HEK293 (cell line): ENCODE measurements around the gene KCNQ1.

Source experiments
- BCL11A ChIP-seq: fragments of 450-650 bp; formaldehyde crosslinking; IDR thresholded peaks from 2 replicates; pipeline ENCODE4 v1.5.1; 2016; ENCODE audit warnings: low read depth, missing biosample characterization, missing genetic modification characterization
- SCRT2 ChIP-seq: fragments of 450-650 bp; formaldehyde crosslinking; IDR thresholded peaks from 2 replicates; pipeline ENCODE4 v1.5.1; 2016; ENCODE audit warnings: missing biosample characterization, missing genetic modification characterization
- ZFP41 ChIP-seq: fragments of 450-650 bp; formaldehyde crosslinking; IDR thresholded peaks from 2 replicates; pipeline ENCODE4 v1.5.1; 2016; ENCODE audit warnings: missing biosample characterization, missing genetic modification characterization, borderline replicate concordance
- ZNF335 ChIP-seq: fragments of 450-650 bp; formaldehyde crosslinking; conservative IDR thresholded peaks from 2 replicates; pipeline ENCODE4 v1.5.1; 2016; ENCODE audit warnings: missing biosample characterization, missing genetic modification characterization
- ZNF571 ChIP-seq: fragments of 450-650 bp; formaldehyde crosslinking; IDR thresholded peaks from 2 replicates; pipeline ENCODE4 v1.5.0; 2017; ENCODE audit warnings: missing biosample characterization, missing genetic modification characterization
- TF ChIP-seq, protein P1 (sequence below): fragments of 450-650 bp; formaldehyde crosslinking; IDR thresholded peaks from 2 replicates; pipeline ENCODE4 v1.5.1; 2016; ENCODE audit warnings: missing biosample characterization, missing genetic modification characterization
- TF ChIP-seq, protein P2 (sequence below): fragments of 450-650 bp; formaldehyde crosslinking; IDR thresholded peaks from 2 replicates; pipeline ENCODE4 v1.5.0; 2017; ENCODE audit warnings: missing biosample characterization, missing genetic modification characterization, borderline replicate concordance
- TF ChIP-seq, protein P3 (sequence below): fragments of 450-650 bp; formaldehyde crosslinking; IDR thresholded peaks from 2 replicates; pipeline ENCODE4 v1.5.1; 2016; ENCODE audit warnings: missing biosample characterization, missing genetic modification characterization
- TF ChIP-seq, protein P4 (sequence below): fragments of 450-650 bp; formaldehyde crosslinking; IDR thresholded peaks from 2 replicates; pipeline ENCODE4 v1.5.1; 2016; ENCODE audit warnings: missing biosample characterization, missing genetic modification characterization, low read depth

DNA sequence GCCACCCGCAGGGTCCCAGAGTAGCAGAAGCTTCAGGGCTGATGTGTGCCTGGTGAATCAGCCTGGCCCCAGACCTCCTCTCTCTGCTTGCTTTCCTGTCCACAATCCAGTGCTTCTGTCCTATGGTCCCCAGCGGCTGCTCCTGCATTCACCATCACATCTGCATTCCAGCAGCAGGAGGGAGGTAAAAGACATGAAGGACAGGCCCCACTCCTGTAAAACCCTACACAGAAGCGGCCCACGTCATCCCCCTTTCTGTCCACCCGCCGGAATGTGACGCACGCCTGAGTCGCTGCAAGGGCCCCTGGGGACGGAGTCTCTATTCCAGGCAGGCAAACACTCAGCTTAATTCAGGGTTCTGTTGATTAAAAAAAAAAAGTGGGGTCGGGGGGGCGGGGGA lies 382.4 kb downstream of the KCNQ1 start:
- TF ChIP-seq, protein P1, sequence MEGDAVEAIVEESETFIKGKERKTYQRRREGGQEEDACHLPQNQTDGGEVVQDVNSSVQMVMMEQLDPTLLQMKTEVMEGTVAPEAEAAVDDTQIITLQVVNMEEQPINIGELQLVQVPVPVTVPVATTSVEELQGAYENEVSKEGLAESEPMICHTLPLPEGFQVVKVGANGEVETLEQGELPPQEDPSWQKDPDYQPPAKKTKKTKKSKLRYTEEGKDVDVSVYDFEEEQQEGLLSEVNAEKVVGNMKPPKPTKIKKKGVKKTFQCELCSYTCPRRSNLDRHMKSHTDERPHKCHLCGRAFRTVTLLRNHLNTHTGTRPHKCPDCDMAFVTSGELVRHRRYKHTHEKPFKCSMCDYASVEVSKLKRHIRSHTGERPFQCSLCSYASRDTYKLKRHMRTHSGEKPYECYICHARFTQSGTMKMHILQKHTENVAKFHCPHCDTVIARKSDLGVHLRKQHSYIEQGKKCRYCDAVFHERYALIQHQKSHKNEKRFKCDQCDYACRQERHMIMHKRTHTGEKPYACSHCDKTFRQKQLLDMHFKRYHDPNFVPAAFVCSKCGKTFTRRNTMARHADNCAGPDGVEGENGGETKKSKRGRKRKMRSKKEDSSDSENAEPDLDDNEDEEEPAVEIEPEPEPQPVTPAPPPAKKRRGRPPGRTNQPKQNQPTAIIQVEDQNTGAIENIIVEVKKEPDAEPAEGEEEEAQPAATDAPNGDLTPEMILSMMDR (tag by site-specific recombination) = no peak
- TF ChIP-seq ZFP41 (tag by site-specific recombination) = no peak
- TF ChIP-seq, protein P2, sequence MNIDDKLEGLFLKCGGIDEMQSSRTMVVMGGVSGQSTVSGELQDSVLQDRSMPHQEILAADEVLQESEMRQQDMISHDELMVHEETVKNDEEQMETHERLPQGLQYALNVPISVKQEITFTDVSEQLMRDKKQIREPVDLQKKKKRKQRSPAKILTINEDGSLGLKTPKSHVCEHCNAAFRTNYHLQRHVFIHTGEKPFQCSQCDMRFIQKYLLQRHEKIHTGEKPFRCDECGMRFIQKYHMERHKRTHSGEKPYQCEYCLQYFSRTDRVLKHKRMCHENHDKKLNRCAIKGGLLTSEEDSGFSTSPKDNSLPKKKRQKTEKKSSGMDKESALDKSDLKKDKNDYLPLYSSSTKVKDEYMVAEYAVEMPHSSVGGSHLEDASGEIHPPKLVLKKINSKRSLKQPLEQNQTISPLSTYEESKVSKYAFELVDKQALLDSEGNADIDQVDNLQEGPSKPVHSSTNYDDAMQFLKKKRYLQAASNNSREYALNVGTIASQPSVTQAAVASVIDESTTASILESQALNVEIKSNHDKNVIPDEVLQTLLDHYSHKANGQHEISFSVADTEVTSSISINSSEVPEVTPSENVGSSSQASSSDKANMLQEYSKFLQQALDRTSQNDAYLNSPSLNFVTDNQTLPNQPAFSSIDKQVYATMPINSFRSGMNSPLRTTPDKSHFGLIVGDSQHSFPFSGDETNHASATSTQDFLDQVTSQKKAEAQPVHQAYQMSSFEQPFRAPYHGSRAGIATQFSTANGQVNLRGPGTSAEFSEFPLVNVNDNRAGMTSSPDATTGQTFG (tag by site-specific recombination) = no peak
- no peak for TF ChIP-seq ZNF335 (tag by site-specific recombination)
- TF ChIP-seq, protein P3, sequence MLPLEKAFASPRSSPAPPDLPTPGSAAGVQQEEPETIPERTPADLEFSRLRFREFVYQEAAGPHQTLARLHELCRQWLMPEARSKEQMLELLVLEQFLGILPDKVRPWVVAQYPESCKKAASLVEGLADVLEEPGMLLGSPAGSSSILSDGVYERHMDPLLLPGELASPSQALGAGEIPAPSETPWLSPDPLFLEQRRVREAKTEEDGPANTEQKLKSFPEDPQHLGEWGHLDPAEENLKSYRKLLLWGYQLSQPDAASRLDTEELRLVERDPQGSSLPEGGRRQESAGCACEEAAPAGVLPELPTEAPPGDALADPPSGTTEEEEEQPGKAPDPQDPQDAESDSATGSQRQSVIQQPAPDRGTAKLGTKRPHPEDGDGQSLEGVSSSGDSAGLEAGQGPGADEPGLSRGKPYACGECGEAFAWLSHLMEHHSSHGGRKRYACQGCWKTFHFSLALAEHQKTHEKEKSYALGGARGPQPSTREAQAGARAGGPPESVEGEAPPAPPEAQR (tag by site-specific recombination) = no peak
- TF ChIP-seq ZNF571 = no peak
- TF ChIP-seq, protein P4, sequence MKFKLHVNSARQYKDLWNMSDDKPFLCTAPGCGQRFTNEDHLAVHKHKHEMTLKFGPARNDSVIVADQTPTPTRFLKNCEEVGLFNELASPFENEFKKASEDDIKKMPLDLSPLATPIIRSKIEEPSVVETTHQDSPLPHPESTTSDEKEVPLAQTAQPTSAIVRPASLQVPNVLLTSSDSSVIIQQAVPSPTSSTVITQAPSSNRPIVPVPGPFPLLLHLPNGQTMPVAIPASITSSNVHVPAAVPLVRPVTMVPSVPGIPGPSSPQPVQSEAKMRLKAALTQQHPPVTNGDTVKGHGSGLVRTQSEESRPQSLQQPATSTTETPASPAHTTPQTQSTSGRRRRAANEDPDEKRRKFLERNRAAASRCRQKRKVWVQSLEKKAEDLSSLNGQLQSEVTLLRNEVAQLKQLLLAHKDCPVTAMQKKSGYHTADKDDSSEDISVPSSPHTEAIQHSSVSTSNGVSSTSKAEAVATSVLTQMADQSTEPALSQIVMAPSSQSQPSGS (tag by site-specific recombination) = no peak
- TF ChIP-seq SCRT2 (tag by site-specific recombination) = no peak
- TF ChIP-seq BCL11A (tag by site-specific recombination) = no peak
